Panc1 (cell line): ENCODE data around the gene LRSAM1.

Source experiments
- TCF7L2 ChIP-seq: IDR thresholded peaks from 2 replicates; pipeline ENCODE4 v1.6.1; 2011; ENCODE audit warnings: mild to moderate bottlenecking, low read depth, low read length, inconsistent platforms
- TF ChIP-seq, protein P1 (sequence below): fragments of 450-650 bp; IDR thresholded peaks from 2 replicates; pipeline ENCODE4 v1.5.1; 2017; ENCODE audit warnings: mild to moderate bottlenecking
- TF ChIP-seq, protein P2 (sequence below), 2 experiments: IDR thresholded peaks; 2 replicates each; pipeline ENCODE4 v1.6.1; 2011 to 2012; ENCODE audit warnings: low read depth in 2 of 2, control low read depth in 1 of 2, low read length in 1 of 2, mild to moderate bottlenecking in 1 of 2, moderate library complexity in 1 of 2; ENCODE audit not compliant: insufficient read depth in 1 of 2

DNA sequence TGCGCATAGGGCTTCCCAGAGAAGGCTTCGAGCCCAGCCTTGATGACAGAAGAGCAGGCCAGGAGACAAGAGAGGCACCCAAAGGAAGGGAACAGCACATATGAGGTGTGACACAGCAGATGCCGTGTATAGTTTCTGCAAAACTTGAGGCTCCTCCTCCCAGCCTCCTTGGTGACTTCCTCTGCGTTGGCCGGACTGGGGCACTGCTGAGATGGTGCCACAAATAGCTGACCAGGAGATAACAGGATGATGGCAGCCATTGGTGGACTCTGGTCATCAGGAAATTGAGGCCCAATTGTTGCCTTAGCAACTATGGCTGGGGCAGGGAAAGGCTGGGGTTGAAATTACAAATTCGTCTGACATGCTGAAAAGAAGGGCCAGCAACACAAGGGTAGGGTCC lies 32.0 kb upstream of the LRSAM1 start:
- TF ChIP-seq, protein P1, sequence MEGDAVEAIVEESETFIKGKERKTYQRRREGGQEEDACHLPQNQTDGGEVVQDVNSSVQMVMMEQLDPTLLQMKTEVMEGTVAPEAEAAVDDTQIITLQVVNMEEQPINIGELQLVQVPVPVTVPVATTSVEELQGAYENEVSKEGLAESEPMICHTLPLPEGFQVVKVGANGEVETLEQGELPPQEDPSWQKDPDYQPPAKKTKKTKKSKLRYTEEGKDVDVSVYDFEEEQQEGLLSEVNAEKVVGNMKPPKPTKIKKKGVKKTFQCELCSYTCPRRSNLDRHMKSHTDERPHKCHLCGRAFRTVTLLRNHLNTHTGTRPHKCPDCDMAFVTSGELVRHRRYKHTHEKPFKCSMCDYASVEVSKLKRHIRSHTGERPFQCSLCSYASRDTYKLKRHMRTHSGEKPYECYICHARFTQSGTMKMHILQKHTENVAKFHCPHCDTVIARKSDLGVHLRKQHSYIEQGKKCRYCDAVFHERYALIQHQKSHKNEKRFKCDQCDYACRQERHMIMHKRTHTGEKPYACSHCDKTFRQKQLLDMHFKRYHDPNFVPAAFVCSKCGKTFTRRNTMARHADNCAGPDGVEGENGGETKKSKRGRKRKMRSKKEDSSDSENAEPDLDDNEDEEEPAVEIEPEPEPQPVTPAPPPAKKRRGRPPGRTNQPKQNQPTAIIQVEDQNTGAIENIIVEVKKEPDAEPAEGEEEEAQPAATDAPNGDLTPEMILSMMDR, result no peak
- TF ChIP-seq, protein P2, sequence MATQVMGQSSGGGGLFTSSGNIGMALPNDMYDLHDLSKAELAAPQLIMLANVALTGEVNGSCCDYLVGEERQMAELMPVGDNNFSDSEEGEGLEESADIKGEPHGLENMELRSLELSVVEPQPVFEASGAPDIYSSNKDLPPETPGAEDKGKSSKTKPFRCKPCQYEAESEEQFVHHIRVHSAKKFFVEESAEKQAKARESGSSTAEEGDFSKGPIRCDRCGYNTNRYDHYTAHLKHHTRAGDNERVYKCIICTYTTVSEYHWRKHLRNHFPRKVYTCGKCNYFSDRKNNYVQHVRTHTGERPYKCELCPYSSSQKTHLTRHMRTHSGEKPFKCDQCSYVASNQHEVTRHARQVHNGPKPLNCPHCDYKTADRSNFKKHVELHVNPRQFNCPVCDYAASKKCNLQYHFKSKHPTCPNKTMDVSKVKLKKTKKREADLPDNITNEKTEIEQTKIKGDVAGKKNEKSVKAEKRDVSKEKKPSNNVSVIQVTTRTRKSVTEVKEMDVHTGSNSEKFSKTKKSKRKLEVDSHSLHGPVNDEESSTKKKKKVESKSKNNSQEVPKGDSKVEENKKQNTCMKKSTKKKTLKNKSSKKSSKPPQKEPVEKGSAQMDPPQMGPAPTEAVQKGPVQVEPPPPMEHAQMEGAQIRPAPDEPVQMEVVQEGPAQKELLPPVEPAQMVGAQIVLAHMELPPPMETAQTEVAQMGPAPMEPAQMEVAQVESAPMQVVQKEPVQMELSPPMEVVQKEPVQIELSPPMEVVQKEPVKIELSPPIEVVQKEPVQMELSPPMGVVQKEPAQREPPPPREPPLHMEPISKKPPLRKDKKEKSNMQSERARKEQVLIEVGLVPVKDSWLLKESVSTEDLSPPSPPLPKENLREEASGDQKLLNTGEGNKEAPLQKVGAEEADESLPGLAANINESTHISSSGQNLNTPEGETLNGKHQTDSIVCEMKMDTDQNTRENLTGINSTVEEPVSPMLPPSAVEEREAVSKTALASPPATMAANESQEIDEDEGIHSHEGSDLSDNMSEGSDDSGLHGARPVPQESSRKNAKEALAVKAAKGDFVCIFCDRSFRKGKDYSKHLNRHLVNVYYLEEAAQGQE (IDR thresholded peaks at IDR 0.05; ENCODE audit: insufficient read depth in 1 of 2, low read depth in 2 of 2, low read length in 1 of 2), result no peak
- no peak for TF ChIP-seq TCF7L2
